Right lobe of liver (tissue), 4 donors: ENCODE data around the gene USP17L10.
"Not testable (repeated sequence)": the region's sequence is repeated elsewhere in the genome, so short reads cannot be mapped to it uniquely, and the experiment has no call there.

Experiments used
- POLR2A ChIP-seq: fragments of 450-650 bp; IDR thresholded peaks from one replicate; pipeline ENCODE4 v1.6.1; 2017; ENCODE audit warnings: antibody characterized with exemption, mild to moderate bottlenecking
- TF ChIP-seq, protein P1 (sequence below), 4 donors: fragments of 200-600 bp in 3 of 4; fragments of 450-650 bp in 1 of 4; IDR thresholded peaks; one replicate each; pipeline versions ENCODE4 v1.5.1 to v1.8.0; 2016 to 2022; ENCODE audit warnings: antibody characterized with exemption in 4 of 4, mild to moderate bottlenecking in 2 of 4
- donor health status: DM: no; HTN: no; CAD: no.
- donor health status: DM: no; HTN: no; CAD: no.
- donor health status: DM: no; HTN: yes; CAD: no.

DNA sequence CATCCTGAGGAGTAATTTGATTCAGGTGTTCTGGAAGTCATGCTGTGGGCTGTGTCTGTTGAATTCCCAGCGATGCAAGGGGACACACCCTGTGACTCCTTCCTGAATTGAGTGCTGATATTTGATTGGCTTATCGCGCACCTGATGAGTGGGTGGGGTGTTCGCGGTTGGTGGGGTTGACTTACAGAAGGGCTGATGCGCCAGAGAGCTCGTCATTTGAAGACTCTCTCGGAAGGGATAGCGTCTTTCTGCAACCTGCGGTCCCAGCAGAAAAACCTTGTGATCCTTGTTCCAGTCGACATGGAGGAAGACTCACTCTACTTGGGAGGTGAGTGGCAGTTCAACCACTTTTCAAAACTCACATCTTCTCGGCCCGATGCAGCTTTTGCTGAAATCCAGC lies 42.6 kb downstream of the USP17L10 start, which contains the start of gene USP17L19:
- TF ChIP-seq, protein P1, sequence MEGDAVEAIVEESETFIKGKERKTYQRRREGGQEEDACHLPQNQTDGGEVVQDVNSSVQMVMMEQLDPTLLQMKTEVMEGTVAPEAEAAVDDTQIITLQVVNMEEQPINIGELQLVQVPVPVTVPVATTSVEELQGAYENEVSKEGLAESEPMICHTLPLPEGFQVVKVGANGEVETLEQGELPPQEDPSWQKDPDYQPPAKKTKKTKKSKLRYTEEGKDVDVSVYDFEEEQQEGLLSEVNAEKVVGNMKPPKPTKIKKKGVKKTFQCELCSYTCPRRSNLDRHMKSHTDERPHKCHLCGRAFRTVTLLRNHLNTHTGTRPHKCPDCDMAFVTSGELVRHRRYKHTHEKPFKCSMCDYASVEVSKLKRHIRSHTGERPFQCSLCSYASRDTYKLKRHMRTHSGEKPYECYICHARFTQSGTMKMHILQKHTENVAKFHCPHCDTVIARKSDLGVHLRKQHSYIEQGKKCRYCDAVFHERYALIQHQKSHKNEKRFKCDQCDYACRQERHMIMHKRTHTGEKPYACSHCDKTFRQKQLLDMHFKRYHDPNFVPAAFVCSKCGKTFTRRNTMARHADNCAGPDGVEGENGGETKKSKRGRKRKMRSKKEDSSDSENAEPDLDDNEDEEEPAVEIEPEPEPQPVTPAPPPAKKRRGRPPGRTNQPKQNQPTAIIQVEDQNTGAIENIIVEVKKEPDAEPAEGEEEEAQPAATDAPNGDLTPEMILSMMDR (IDR thresholded peaks at IDR 0.05), result not testable (repeated sequence)
- not testable (repeated sequence) for TF ChIP-seq POLR2A
